Measurements from ENCODE around the gene AJAP1. TPM values are rescaled to one million over a fixed set of nuclear protein-coding genes. Genes with fewer than 3 reads are reported as not detected.

Gene AJAP1
- total RNA-seq, 1 experiment from 2014 or later, result not detected

- in situ Hi-C loops (cut with HindIII; ENCODE audit: low pct_unique_long_range_greater_than_20kb, low sequenced_read_pairs), result no loop called here
- BruUV-seq (replicated peaks), result no TSS peak
- TF ChIP-seq TCF7L2 (IDR thresholded peaks at IDR 0.05; ENCODE audit: low read depth, low read length) (no peak), POLR2AphosphoS5 (IDR thresholded peaks at IDR 0.05; ENCODE audit: low read depth, low read length) (no peak), SIN3A (IDR thresholded peaks at IDR 0.05; ENCODE audit: borderline replicate concordance, insufficient read depth, low read depth, low read length) (no peak)
- H3K27ac ChIP-seq (ENCODE audit: low read length), result no peak overlapping the region
- intact Hi-C loops (cut with micrococcal nuclease; ENCODE audit: unreplicated experiment), result no loop called here
- no peaks in the 10 kb centered on the region for H3K27me3 ChIP-seq (ENCODE audit: control insufficient read depth, insufficient read depth, low read length)
- no peaks in the 10 kb centered on the region for H3K36me3 ChIP-seq (ENCODE audit: control insufficient read depth, insufficient read depth, low read length)
- no peaks in the 10 kb centered on the region for H3K4me1 ChIP-seq (ENCODE audit: control insufficient read depth, insufficient read depth, low read length)
- POLR2A ChIA-PET, result no interaction called here
- no peaks in the 10 kb centered on the region for H3K9me3 ChIP-seq (ENCODE audit: control insufficient read depth, insufficient read depth, low read depth, low read length)
- no peak for DNase-seq (ENCODE audit: low read depth, low spot score)
- H3K4me3 ChIP-seq (ENCODE audit: low read depth in 2 of 2, low read length in 2 of 2), result no peak overlapping the region
- no peak for ATAC-seq
- CTCF ChIA-PET, result no interaction called here
Observed at GRCh38 chr1:4638345-4638729, 16.1 kb upstream of the AJAP1 start.

- H3K4me3 ChIP-seq (ENCODE audit: low read depth in 2 of 2, low read length in 2 of 2), result no peak overlapping the region
- no peaks in the 10 kb centered on the region for H3K36me3 ChIP-seq (ENCODE audit: control insufficient read depth, insufficient read depth, low read length)
- TF ChIP-seq TCF7L2 (IDR thresholded peaks at IDR 0.05; ENCODE audit: low read depth, low read length) (no peak), SIN3A (IDR thresholded peaks at IDR 0.05; ENCODE audit: borderline replicate concordance, insufficient read depth, low read depth, low read length) (no peak)
- TF ChIP-seq, protein P1, sequence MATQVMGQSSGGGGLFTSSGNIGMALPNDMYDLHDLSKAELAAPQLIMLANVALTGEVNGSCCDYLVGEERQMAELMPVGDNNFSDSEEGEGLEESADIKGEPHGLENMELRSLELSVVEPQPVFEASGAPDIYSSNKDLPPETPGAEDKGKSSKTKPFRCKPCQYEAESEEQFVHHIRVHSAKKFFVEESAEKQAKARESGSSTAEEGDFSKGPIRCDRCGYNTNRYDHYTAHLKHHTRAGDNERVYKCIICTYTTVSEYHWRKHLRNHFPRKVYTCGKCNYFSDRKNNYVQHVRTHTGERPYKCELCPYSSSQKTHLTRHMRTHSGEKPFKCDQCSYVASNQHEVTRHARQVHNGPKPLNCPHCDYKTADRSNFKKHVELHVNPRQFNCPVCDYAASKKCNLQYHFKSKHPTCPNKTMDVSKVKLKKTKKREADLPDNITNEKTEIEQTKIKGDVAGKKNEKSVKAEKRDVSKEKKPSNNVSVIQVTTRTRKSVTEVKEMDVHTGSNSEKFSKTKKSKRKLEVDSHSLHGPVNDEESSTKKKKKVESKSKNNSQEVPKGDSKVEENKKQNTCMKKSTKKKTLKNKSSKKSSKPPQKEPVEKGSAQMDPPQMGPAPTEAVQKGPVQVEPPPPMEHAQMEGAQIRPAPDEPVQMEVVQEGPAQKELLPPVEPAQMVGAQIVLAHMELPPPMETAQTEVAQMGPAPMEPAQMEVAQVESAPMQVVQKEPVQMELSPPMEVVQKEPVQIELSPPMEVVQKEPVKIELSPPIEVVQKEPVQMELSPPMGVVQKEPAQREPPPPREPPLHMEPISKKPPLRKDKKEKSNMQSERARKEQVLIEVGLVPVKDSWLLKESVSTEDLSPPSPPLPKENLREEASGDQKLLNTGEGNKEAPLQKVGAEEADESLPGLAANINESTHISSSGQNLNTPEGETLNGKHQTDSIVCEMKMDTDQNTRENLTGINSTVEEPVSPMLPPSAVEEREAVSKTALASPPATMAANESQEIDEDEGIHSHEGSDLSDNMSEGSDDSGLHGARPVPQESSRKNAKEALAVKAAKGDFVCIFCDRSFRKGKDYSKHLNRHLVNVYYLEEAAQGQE (IDR thresholded peaks at IDR 0.05; ENCODE audit: insufficient read depth in 1 of 2, low read depth in 2 of 2, low read length in 1 of 2), result no peak
- H3K27ac ChIP-seq (ENCODE audit: low read length), result no peak overlapping the region
- DNase-seq (ENCODE audit: low read depth, low spot score) (no peak), ATAC-seq (no peak)
- no peaks in the 10 kb centered on the region for H3K27me3 ChIP-seq (ENCODE audit: control insufficient read depth, insufficient read depth, low read length)
- in situ Hi-C loops (cut with HindIII; ENCODE audit: low pct_unique_long_range_greater_than_20kb, low sequenced_read_pairs) (no loop called here), intact Hi-C loops (cut with micrococcal nuclease; ENCODE audit: unreplicated experiment) (no loop called here)
- CTCF ChIA-PET, result no interaction called here
- BruUV-seq (replicated peaks), result no TSS peak
- no peaks in the 10 kb centered on the region for H3K4me1 ChIP-seq (ENCODE audit: control insufficient read depth, insufficient read depth, low read length)
- POLR2A ChIA-PET, result no interaction called here
- no peaks in the 10 kb centered on the region for H3K9me3 ChIP-seq (ENCODE audit: control insufficient read depth, insufficient read depth, low read depth, low read length)
Observed at GRCh38 chr1:4640931-4641330, 13.5 kb upstream of the AJAP1 start.

GRCh38 chr1:4647391-4647790, 7.0 kb upstream of the AJAP1 start:
- no peak overlapping the region for H3K27ac ChIP-seq (ENCODE audit: low read length)
- ChIA-PET POLR2A (no interaction called here), CTCF (no interaction called here)
- ATAC-seq (no peak), DNase-seq (ENCODE audit: low read depth, low spot score) (no peak)
- intact Hi-C loops (cut with micrococcal nuclease; ENCODE audit: unreplicated experiment), result no loop called here
- no peak overlapping the region for H3K4me3 ChIP-seq (ENCODE audit: low read depth in 2 of 2, low read length in 2 of 2)
- H3K36me3 ChIP-seq (ENCODE audit: control insufficient read depth, insufficient read depth, low read length), result no peaks in the 10 kb centered on the region
- in situ Hi-C loops (cut with HindIII; ENCODE audit: low pct_unique_long_range_greater_than_20kb, low sequenced_read_pairs), result no loop called here
- peaks cover 7% of the 10 kb centered on the region for H3K4me1 ChIP-seq (ENCODE audit: control insufficient read depth, insufficient read depth, low read length)
- no TSS peak for BruUV-seq (replicated peaks)
- no peaks in the 10 kb centered on the region for H3K9me3 ChIP-seq (ENCODE audit: control insufficient read depth, insufficient read depth, low read depth, low read length)
- TF ChIP-seq SIN3A (IDR thresholded peaks at IDR 0.05; ENCODE audit: borderline replicate concordance, insufficient read depth, low read depth, low read length), result no peak
- TF ChIP-seq, protein P1 (IDR thresholded peaks at IDR 0.05; ENCODE audit: insufficient read depth in 1 of 2, low read depth in 2 of 2, low read length in 1 of 2), result no peak
- TF ChIP-seq, protein P2, sequence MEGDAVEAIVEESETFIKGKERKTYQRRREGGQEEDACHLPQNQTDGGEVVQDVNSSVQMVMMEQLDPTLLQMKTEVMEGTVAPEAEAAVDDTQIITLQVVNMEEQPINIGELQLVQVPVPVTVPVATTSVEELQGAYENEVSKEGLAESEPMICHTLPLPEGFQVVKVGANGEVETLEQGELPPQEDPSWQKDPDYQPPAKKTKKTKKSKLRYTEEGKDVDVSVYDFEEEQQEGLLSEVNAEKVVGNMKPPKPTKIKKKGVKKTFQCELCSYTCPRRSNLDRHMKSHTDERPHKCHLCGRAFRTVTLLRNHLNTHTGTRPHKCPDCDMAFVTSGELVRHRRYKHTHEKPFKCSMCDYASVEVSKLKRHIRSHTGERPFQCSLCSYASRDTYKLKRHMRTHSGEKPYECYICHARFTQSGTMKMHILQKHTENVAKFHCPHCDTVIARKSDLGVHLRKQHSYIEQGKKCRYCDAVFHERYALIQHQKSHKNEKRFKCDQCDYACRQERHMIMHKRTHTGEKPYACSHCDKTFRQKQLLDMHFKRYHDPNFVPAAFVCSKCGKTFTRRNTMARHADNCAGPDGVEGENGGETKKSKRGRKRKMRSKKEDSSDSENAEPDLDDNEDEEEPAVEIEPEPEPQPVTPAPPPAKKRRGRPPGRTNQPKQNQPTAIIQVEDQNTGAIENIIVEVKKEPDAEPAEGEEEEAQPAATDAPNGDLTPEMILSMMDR (IDR thresholded peaks at IDR 0.05), result no peak
- no peak for TF ChIP-seq POLR2AphosphoS5 (IDR thresholded peaks at IDR 0.05; ENCODE audit: low read depth, low read length)
- no peak for TF ChIP-seq TCF7L2 (IDR thresholded peaks at IDR 0.05; ENCODE audit: low read depth, low read length)
- H3K27me3 ChIP-seq (ENCODE audit: control insufficient read depth, insufficient read depth, low read length), result no peaks in the 10 kb centered on the region

All from Panc1 (cell line).